HG02852 (cell line): ENCODE data around the gene MAPK13.
"Not testable (repeated sequence)": the region's sequence is repeated elsewhere in the genome, so short reads cannot be mapped to it uniquely, and the experiment has no call there.

Source experiments
- ATAC-seq: cut with Tn5 transposase; IDR thresholded peaks from one replicate; pipeline ENCODE4 v1.9.1; 2021; ENCODE audit warnings: mild to moderate bottlenecking, moderate library complexity; ENCODE audit not compliant: unreplicated experiment

MAPK13 gene

GRCh38 chr6:36126553-36127458, 3.5 kb upstream of the MAPK13 start:
- ATAC-seq: no peak

GRCh38 chr6:36127462-36128016, 2.8 kb upstream of the MAPK13 start:
- ATAC-seq: no peak

- no peak for ATAC-seq
Measured at GRCh38 chr6:36128073-36128472, 2.2 kb upstream of the MAPK13 start.

- ATAC-seq: no peak
Measured at GRCh38 chr6:36128793-36129192, 1.5 kb upstream of the MAPK13 start.

GRCh38 chr6:36129334-36129733, 979 bp upstream of the MAPK13 start:
- ATAC-seq: not testable (repeated sequence)

GRCh38 chr6:36130667-36131510, 576 bp downstream of the MAPK13 start:
- ATAC-seq: peak; percentile 37

- peak; percentile 87 for ATAC-seq
Measured at GRCh38 chr6:36131511-36132245, 1.4 kb downstream of the MAPK13 start.

GRCh38 chr6:36132246-36132895, 2.1 kb downstream of the MAPK13 start:
- no peak for ATAC-seq

GRCh38 chr6:36133148-36133547, 2.8 kb downstream of the MAPK13 start:
- no peak for ATAC-seq

- no peak for ATAC-seq
Measured at GRCh38 chr6:36133912-36134311, 3.6 kb downstream of the MAPK13 start.

- no peak for ATAC-seq
Measured at GRCh38 chr6:36135053-36135731, 4.9 kb downstream of the MAPK13 start.

- ATAC-seq: no peak
Measured at GRCh38 chr6:36136034-36136433, 5.7 kb downstream of the MAPK13 start.

GRCh38 chr6:36136551-36136950, 6.2 kb downstream of the MAPK13 start:
- no peak for ATAC-seq

GRCh38 chr6:36138667-36139066, 8.4 kb downstream of the MAPK13 start:
- no peak for ATAC-seq

- no peak for ATAC-seq
Measured at GRCh38 chr6:36139431-36139830, 9.1 kb downstream of the MAPK13 start.

- no peak for ATAC-seq
Measured at GRCh38 chr6:36139991-36140710, 9.8 kb downstream of the MAPK13 start.

GRCh38 chr6:36141091-36141490, 10.8 kb downstream of the MAPK13 start:
- no peak for ATAC-seq

- no peak for ATAC-seq
Measured at GRCh38 chr6:36141961-36142360, 11.6 kb downstream of the MAPK13 start.
